Prostate gland (tissue), 2 donors: ENCODE measurements around the gene MAP1LC3B2.

Source experiments
- POLR2A ChIP-seq: fragments of 450-650 bp; IDR thresholded peaks from one replicate; pipeline ENCODE4 v1.6.1; 2016; ENCODE audit warnings: antibody characterized with exemption, mild to moderate bottlenecking
- POLR2AphosphoS5 ChIP-seq: sonication (generic); formaldehyde crosslinking; IDR thresholded peaks from one replicate; pipeline ENCODE4 v1.6.1; 2017; ENCODE audit warnings: antibody characterized with exemption
- TF ChIP-seq, protein P1 (sequence below), 4 experiments: fragments of 200-600 bp in 2 of 4; fragments of 450-650 bp in 2 of 4; sonication (generic) in 2 of 4; IDR thresholded peaks; 1 replicate in 3 of 4; 2 replicates in 1 of 4; pipeline ENCODE4 v1.5.1; 2016 to 2019; ENCODE audit warnings: antibody characterized with exemption in 4 of 4, mild to moderate bottlenecking in 2 of 4, moderate library complexity in 2 of 4

DNA sequence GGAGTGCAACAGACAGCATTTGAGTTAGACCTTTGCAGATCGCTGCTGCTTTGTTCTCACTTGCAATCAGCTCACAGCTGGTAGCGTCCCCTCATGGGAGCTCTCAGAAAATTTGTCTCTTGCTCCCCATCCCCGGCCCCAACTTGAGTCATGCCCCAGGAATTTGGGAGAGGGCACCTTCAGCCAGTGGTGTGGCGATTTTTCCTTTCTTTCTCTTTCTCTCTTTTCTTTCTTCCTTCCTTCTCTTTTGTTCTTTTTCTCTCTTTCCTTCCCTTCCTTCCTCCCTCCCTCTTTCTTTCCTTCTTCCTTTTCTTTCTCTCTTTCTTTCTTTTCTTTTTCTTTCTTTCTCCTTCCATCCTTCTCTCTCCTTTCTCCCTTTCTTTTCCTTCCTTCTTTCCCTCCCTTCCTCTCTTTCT, 34.2 kb upstream of the MAP1LC3B2 start:
- TF ChIP-seq POLR2A (no peak), POLR2AphosphoS5 (no peak)
- TF ChIP-seq, protein P1, sequence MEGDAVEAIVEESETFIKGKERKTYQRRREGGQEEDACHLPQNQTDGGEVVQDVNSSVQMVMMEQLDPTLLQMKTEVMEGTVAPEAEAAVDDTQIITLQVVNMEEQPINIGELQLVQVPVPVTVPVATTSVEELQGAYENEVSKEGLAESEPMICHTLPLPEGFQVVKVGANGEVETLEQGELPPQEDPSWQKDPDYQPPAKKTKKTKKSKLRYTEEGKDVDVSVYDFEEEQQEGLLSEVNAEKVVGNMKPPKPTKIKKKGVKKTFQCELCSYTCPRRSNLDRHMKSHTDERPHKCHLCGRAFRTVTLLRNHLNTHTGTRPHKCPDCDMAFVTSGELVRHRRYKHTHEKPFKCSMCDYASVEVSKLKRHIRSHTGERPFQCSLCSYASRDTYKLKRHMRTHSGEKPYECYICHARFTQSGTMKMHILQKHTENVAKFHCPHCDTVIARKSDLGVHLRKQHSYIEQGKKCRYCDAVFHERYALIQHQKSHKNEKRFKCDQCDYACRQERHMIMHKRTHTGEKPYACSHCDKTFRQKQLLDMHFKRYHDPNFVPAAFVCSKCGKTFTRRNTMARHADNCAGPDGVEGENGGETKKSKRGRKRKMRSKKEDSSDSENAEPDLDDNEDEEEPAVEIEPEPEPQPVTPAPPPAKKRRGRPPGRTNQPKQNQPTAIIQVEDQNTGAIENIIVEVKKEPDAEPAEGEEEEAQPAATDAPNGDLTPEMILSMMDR (IDR thresholded peaks at IDR 0.05): no peak
